CD4-positive, alpha-beta T cell treated with Interleukin-17A for 1 hour (primary cell): ENCODE measurements around the gene CNBD2.
"Not testable (repeated sequence)": the region's sequence is repeated elsewhere in the genome, so short reads cannot be mapped to it uniquely, and the experiment has no call there.

Experiments used
- DNase-seq: peaks from one replicate; pipeline ENCODE4 v3.0.0-alpha.2; 2020

CNBD2 gene

GRCh38 chr20:35975576-35976373 lies 7.4 kb downstream of the CNBD2 start:
- no peak for DNase-seq

- no peak for DNase-seq
These were observed 9.7 kb downstream of the CNBD2 start for GRCh38 chr20:35978041-35978513.

- DNase-seq, result no peak
These were observed 11.2 kb downstream of the CNBD2 start for GRCh38 chr20:35979544-35979943.

- no peak for DNase-seq
These were observed 13.6 kb downstream of the CNBD2 start for GRCh38 chr20:35981969-35982368.

GRCh38 chr20:35984382-35984781 lies 16.0 kb downstream of the CNBD2 start:
- no peak for DNase-seq

- DNase-seq, result no peak
These were observed 17.4 kb downstream of the CNBD2 start for GRCh38 chr20:35985806-35986205.

- DNase-seq, result no peak
These were observed 20.6 kb downstream of the CNBD2 start for GRCh38 chr20:35988910-35989463.

GRCh38 chr20:35991142-35991771 lies 22.9 kb downstream of the CNBD2 start:
- peak; percentile 7 for DNase-seq

- peak; percentile 74 for DNase-seq
These were observed 24.4 kb downstream of the CNBD2 start for GRCh38 chr20:35992713-35993335.

- peak; percentile 78 for DNase-seq
These were observed 26.6 kb downstream of the CNBD2 start for GRCh38 chr20:35994994-35995453.

- DNase-seq, result not testable (repeated sequence)
These were observed 28.1 kb downstream of the CNBD2 start for GRCh38 chr20:35996492-35996891.

GRCh38 chr20:36001331-36001730 lies 32.9 kb downstream of the CNBD2 start:
- DNase-seq, result not testable (repeated sequence)

GRCh38 chr20:36002855-36003254 lies 34.5 kb downstream of the CNBD2 start:
- DNase-seq, result no peak

- DNase-seq, result no peak
These were observed 35.7 kb downstream of the CNBD2 start for GRCh38 chr20:36004045-36004444.

GRCh38 chr20:36008461-36009035 lies 40.2 kb downstream of the CNBD2 start:
- no peak for DNase-seq

GRCh38 chr20:36010076-36010475 lies 41.7 kb downstream of the CNBD2 start:
- no peak for DNase-seq

GRCh38 chr20:36010825-36011224 lies 42.4 kb downstream of the CNBD2 start:
- DNase-seq, result no peak

GRCh38 chr20:36015806-36016403 lies 47.5 kb downstream of the CNBD2 start:
- no peak for DNase-seq

- no peak for DNase-seq
These were observed 48.9 kb downstream of the CNBD2 start for GRCh38 chr20:36017048-36017951.

- no peak for DNase-seq
These were observed 50.0 kb downstream of the CNBD2 start for GRCh38 chr20:36018208-36018988.

GRCh38 chr20:36026131-36026530 lies 57.7 kb downstream of the CNBD2 start:
- not testable (repeated sequence) for DNase-seq
